ENCODE measurements around the gene KDM4E.

KDM4E gene

GRCh38 chr11:95066716-95067038, 41.6 kb downstream of the KDM4E start, which contains the start of gene SRSF8:
Gene SRSF8, plus strand, starts transcription at chr11:95066919. Its CDS starts 308 bp downstream, at chr11:95067227.
- ATAC-seq (ENCODE audit: insufficient read depth, low read depth) (peak; percentile 40), DNase-seq (no peak)
- Histone ChIP-seq H3K4me3 (ENCODE audit: low read depth in 1 of 2, low read length in 2 of 2) (peak within 1 kb of the TSS; percentile 62 to 73), H3K4me1 (ENCODE audit: insufficient read depth, low read length) (peaks cover 28% of the 10 kb centered on the region), H3K9ac (ENCODE audit: low read depth, low read length) (peak within 1 kb of the TSS; percentile 69), H3K79me2 (ENCODE audit: insufficient read depth, low read length) (peaks cover 33% of the 10 kb centered on the region), H3K9me3 (ENCODE audit: insufficient read depth, low read length, severe bottlenecking) (no peaks in the 10 kb centered on the region), H3K4me2 (ENCODE audit: insufficient read depth, low read length) (peak within 1 kb of the TSS; percentile 77), H3K36me3 (ENCODE audit: insufficient read depth, low read length) (peaks cover 4% of the 10 kb centered on the region; the same call in 1 of the 2 replicates), H3K27ac (ENCODE audit: low read length) (peak within 1 kb of the TSS; percentile 87), H3K27me3 (ENCODE audit: insufficient read depth, low read length, poor library complexity) (no peaks in the 10 kb centered on the region), H2AFZ (ENCODE audit: low read depth, low read length) (peak within 1 kb of the TSS; percentile 84), H4K20me1 (ENCODE audit: insufficient read depth, low read length) (peaks cover 4% of the 10 kb centered on the region; the same call in 1 of the 2 replicates)
- TF ChIP-seq EZH2 (IDR thresholded peaks at IDR 0.05; ENCODE audit: borderline replicate concordance, low read depth, low read length, severe bottlenecking) (no peak), CTCF (IDR thresholded peaks at IDR 0.05; ENCODE audit: borderline replicate concordance, extremely low read depth, low read length, poor library complexity, severe bottlenecking) (no peak)

- peak overlapping the region; percentile 69 for H3K9ac ChIP-seq (ENCODE audit: low read depth, low read length)
- peaks cover 4% of the 10 kb centered on the region; the same call in 1 of the 2 replicates for H4K20me1 ChIP-seq (ENCODE audit: insufficient read depth, low read length)
- H3K36me3 ChIP-seq (ENCODE audit: insufficient read depth, low read length), result peaks cover 4% of the 10 kb centered on the region; the same call in 1 of the 2 replicates
- H3K4me2 ChIP-seq (ENCODE audit: insufficient read depth, low read length), result peak overlapping the region; percentile 77
- TF ChIP-seq CTCF (IDR thresholded peaks at IDR 0.05; ENCODE audit: borderline replicate concordance, extremely low read depth, low read length, poor library complexity, severe bottlenecking), result peak; percentile 65
- TF ChIP-seq EZH2 (IDR thresholded peaks at IDR 0.05; ENCODE audit: borderline replicate concordance, low read depth, low read length, severe bottlenecking), result no peak
- peaks cover 28% of the 10 kb centered on the region for H3K4me1 ChIP-seq (ENCODE audit: insufficient read depth, low read length)
- peak overlapping the region; percentile 87 for H3K27ac ChIP-seq (ENCODE audit: low read length)
- ATAC-seq (ENCODE audit: insufficient read depth, low read depth) (peak; percentile 66), DNase-seq (peak; percentile 70)
- no peaks in the 10 kb centered on the region for H3K9me3 ChIP-seq (ENCODE audit: insufficient read depth, low read length, severe bottlenecking)
- no peaks in the 10 kb centered on the region for H3K27me3 ChIP-seq (ENCODE audit: insufficient read depth, low read length, poor library complexity)
- peak overlapping the region; percentile 84 for H2AFZ ChIP-seq (ENCODE audit: low read depth, low read length)
- peaks cover 33% of the 10 kb centered on the region for H3K79me2 ChIP-seq (ENCODE audit: insufficient read depth, low read length)
- H3K4me3 ChIP-seq (ENCODE audit: low read depth in 1 of 2, low read length in 2 of 2), result peak overlapping the region; percentile 62 to 73
These were observed 42.2 kb downstream of the KDM4E start for GRCh38 chr11:95067039-95067840.

GRCh38 chr11:95067841-95068219, 42.8 kb downstream of the KDM4E start:
- peak overlapping the region; percentile 69 for H3K9ac ChIP-seq (ENCODE audit: low read depth, low read length)

More at GRCh38 chr11:95067841-95068219, 42.8 kb downstream of the KDM4E start:
- Histone ChIP-seq H3K79me2 (ENCODE audit: insufficient read depth, low read length) (peaks cover 33% of the 10 kb centered on the region), H3K4me1 (ENCODE audit: insufficient read depth, low read length) (peaks cover 28% of the 10 kb centered on the region), H3K4me3 (ENCODE audit: low read depth in 1 of 2, low read length in 2 of 2) (peak overlapping the region; percentile 62 to 73), H3K27ac (ENCODE audit: low read length) (peak overlapping the region; percentile 87), H3K9me3 (ENCODE audit: insufficient read depth, low read length, severe bottlenecking) (no peaks in the 10 kb centered on the region), H3K4me2 (ENCODE audit: insufficient read depth, low read length) (peak overlapping the region; percentile 77), H3K36me3 (ENCODE audit: insufficient read depth, low read length) (peaks cover 4% of the 10 kb centered on the region; the same call in 1 of the 2 replicates), H4K20me1 (ENCODE audit: insufficient read depth, low read length) (peaks cover 4% of the 10 kb centered on the region; the same call in 1 of the 2 replicates), H2AFZ (ENCODE audit: low read depth, low read length) (peak overlapping the region; percentile 84), H3K27me3 (ENCODE audit: insufficient read depth, low read length, poor library complexity) (no peaks in the 10 kb centered on the region)
- TF ChIP-seq EZH2 (IDR thresholded peaks at IDR 0.05; ENCODE audit: borderline replicate concordance, low read depth, low read length, severe bottlenecking), result no peak
- TF ChIP-seq CTCF (IDR thresholded peaks at IDR 0.05; ENCODE audit: borderline replicate concordance, extremely low read depth, low read length, poor library complexity, severe bottlenecking), result no peak
- ATAC-seq (ENCODE audit: insufficient read depth, low read depth) (peak; percentile 15), DNase-seq (no peak)

All from DND-41 (cell line).